ENCODE data around the gene CILP2. TPM values are rescaled to one million over a fixed set of nuclear protein-coding genes. Genes with fewer than 3 reads are reported as not detected.

Gene CILP2
- total RNA-seq (2014; rRNA removed; shearing (Covaris generic)), result 0.10 TPM in 1 of 2 replicates, not detected in the other
- polyA plus RNA-seq (2015; cell fraction: cytosol; rRNA removed), result 0.09 TPM in 1 of 2 replicates, not detected in the other
- 0.35 and 0.40 TPM in 2 replicates for polyA plus RNA-seq (2015; cell fraction: nucleus; rRNA removed)

GRCh38 chr19:19538061-19538784 is at the start of gene CILP2:
CILP2 (plus strand) TSS chr19:19538265; CDS start chr19:19538350, 85 bp downstream.
- DNase-seq (ENCODE audit: low read depth), result no peak

GRCh38 chr19:19488875-19489690 is 49.0 kb upstream of the CILP2 start:
- DNase-seq (ENCODE audit: low read depth), result peak; percentile 96

- DNase-seq (ENCODE audit: low read depth), result no peak
These were observed 48.3 kb upstream of the CILP2 start for GRCh38 chr19:19489804-19490204.

GRCh38 chr19:19490214-19490968 is 47.7 kb upstream of the CILP2 start:
- peak; percentile 78 for DNase-seq (ENCODE audit: low read depth)

- DNase-seq (ENCODE audit: low read depth), result no peak
These were observed 46.6 kb upstream of the CILP2 start for GRCh38 chr19:19491321-19492025.

GRCh38 chr19:19492026-19492610 is 45.9 kb upstream of the CILP2 start:
- DNase-seq (ENCODE audit: low read depth), result no peak

GRCh38 chr19:19493841-19494546 is 44.1 kb upstream of the CILP2 start:
- DNase-seq (ENCODE audit: low read depth), result no peak

GRCh38 chr19:19495614-19496603 is 42.2 kb upstream of the CILP2 start:
- no peak for DNase-seq (ENCODE audit: low read depth)

GRCh38 chr19:19498255-19498991 is 39.6 kb upstream of the CILP2 start:
- DNase-seq (ENCODE audit: low read depth), result no peak

GRCh38 chr19:19499272-19499995 is 38.6 kb upstream of the CILP2 start:
- no peak for DNase-seq (ENCODE audit: low read depth)

GRCh38 chr19:19500975-19501644 is 37.0 kb upstream of the CILP2 start:
- no peak for DNase-seq (ENCODE audit: low read depth)

- no peak for DNase-seq (ENCODE audit: low read depth)
These were observed 36.3 kb upstream of the CILP2 start for GRCh38 chr19:19501798-19502197.

GRCh38 chr19:19502281-19502680 is 35.8 kb upstream of the CILP2 start:
- no peak for DNase-seq (ENCODE audit: low read depth)

- DNase-seq (ENCODE audit: low read depth), result no peak
These were observed 35.1 kb upstream of the CILP2 start for GRCh38 chr19:19502808-19503602.

- DNase-seq (ENCODE audit: low read depth), result no peak
These were observed 33.1 kb upstream of the CILP2 start for GRCh38 chr19:19504754-19505668.
